NCI-H2196 (cell line): ENCODE results near the gene SEMA6D.

Experiments used
- DNase-seq: peaks from one replicate; lab custom pipeline; 2025; ENCODE audit not compliant: unreplicated experiment; lab: John Stamatoyannopoulos, UW

Gene SEMA6D

DNA sequence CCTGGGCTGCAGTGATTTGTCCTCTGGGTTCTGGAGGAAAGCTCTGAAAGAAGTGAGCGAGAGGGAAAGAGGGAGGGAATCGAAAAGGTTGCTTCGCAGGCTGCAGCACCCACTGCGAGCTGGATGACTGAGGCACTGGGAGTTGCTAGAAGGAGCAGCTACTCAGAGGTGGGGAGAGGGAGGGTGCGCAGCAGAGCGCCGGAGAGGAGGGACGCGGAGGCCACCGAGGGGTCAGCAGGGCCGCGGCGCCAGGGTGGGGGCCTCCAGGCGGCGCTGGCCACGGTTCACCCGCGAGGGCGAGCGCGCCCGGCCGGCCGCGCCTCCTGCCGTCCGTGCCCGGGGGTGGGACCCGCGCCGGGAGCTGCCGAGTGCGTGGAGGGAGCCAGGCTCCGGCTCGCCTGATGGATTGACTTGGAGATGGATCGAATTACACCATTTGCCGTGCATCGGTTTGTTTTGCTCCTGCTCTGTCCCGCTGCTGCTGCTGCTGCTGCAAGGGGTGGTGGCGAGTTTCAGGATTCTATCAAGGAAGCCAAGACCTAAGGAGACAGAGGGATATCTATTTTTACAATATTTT is at the start of gene SEMA6D:
SEMA6D (plus strand) TSS at position 470 of the 577 bp plus-strand sequence. CDS start 42,294 bp downstream, outside the sequence.
- DNase-seq, result peak; percentile 51

DNA sequence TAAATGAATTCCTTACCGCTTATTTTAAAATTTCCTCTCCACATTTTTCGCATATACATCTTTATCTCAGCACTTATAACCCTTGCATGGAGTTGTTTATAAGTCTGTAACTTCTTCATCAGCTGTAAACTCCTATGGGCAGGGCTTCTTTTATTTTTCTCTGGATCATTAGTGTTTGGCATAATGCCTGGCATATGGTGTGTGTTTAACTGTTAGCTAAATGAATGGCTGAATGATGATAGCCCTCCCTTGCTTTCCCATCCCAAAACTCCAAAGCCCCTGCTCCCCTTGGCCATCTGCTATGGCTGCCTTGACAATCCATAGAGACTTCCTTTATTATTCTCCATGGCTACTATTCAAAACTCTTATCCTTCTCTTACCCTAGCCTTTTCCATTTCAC is 48.1 kb upstream of the SEMA6D start:
- DNase-seq, result no peak

GRCh38 chr15:47670365-47670764 is 46.9 kb upstream of the SEMA6D start:
- DNase-seq, result no peak

DNA sequence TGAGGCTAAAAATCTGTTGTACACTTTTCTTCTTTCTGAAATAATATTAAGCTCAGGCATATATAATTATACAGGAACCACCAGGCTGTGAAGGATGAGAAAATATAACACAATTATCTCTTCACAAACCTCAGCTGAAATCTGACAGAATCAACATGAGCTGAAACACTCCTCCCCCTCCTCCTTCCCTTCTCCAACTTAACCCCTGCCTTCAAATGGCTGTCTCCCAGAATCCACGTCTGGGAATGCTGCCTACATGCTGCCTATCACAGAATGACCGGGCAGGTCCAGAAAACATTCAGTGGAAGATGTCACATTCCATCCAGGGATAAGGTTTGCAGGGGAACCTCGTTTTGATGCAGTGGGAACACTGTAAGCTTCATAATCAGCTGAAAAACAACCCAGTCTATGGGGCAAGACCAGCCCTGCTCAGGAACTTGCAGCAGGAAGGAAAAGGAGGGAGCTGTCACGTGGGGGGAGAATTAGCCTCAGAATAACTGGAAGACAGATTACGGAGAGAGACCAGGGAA is 44.0 kb upstream of the SEMA6D start:
- DNase-seq, result no peak

- peak; percentile 56 for DNase-seq
These were observed 42.6 kb upstream of the SEMA6D start for GRCh38 chr15:47674586-47675232.

DNA sequence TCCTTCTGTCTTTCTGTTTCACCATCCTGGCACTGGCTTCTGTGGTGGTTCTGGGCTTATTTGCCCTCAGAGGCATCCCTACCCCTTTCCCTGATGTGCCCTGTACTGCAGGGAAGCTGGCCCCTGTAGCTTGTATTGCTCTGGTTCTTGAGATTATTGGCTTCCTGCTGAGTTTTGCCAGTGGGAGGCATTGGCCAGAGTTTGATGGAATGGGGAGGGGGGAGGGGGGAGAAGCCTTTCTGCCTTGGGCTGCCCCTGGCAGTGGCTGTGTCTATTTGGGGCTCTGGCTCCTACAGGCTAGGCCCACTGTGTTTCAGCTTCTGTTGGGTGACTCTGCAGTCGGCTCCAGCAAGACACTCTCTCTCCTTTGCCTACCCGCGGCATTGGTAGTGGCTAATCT is 41.6 kb upstream of the SEMA6D start:
- DNase-seq, result no peak

GRCh38 chr15:47678040-47678439 is 39.3 kb upstream of the SEMA6D start:
- no peak for DNase-seq

GRCh38 chr15:47682661-47683060 is 34.6 kb upstream of the SEMA6D start:
- DNase-seq, result no peak

DNA sequence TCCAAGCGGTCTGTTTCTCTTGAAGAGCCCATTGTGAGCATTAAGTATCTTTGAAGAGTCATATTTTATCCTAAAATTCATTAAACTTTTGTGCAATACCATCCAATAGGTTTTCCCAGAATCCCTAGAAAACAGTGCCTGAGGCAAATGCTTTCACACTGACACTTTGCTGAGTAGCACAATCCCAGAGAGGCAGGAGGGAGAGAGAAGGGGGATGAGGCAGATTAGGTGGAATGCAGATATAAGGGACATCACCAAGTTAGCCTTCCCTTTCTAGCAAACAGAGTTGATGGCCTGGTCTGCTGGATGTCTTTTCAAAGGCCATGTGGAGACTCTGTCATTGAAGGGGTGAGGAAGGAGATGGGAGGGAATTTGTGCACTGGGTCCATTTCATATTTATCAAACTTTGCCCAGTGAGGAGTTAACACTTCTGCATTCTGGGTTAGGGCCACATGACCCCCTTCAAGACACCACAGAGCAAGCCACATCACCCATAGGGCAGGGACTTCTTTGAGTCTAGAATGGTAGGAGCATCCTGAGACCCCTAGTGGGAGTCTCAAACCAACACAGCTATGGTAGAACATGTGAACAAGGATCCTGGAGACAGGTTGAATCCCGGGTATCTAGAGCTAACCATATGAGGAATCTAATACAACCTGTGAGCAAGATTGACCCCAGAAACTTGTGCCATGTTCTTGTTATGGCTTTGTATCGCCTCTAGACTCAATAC is 32.0 kb upstream of the SEMA6D start:
- DNase-seq, result no peak

GRCh38 chr15:47688573-47689086 is 28.7 kb upstream of the SEMA6D start:
- no peak for DNase-seq

- DNase-seq, result no peak
These were observed 27.6 kb upstream of the SEMA6D start for GRCh38 chr15:47689660-47690059.

GRCh38 chr15:47691882-47692281 is 25.4 kb upstream of the SEMA6D start:
- no peak for DNase-seq

- no peak for DNase-seq
These were observed 21.0 kb upstream of the SEMA6D start for GRCh38 chr15:47696351-47696750.

DNA sequence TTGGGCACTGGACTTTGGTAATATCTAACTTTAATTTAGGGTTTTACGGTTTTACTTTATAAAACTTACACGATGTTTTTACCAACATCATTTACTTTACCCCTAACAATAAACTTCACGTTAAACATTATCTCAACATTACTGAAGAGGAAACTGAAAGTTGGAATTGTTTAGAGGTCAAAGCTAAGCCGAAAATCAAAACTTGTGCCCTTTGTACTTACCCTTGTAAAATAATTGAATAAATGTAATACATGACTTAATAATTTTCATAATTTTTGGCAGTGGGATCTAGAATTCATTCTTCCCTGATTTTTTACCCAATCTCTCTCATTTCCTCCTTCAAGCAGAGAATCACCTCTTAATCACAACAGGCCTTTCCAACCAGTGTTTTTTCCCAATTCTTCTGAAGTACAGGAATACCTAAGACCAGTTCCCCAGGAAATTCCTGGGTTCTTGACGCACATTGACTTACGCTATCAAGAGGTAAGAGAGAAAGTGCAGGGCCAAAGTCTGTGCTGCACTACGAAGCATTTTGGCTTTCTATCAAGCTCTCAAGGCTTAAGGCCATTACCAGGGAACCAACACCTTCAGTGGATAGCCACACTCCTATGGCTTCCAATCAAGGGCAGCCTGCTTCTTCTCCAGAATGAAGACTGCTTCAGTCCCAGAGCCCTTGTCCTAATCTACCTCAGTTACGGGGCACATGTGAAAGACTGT is 11.9 kb upstream of the SEMA6D start:
- DNase-seq, result no peak

GRCh38 chr15:47707391-47707790 is 9.9 kb upstream of the SEMA6D start:
- DNase-seq, result no peak

DNA sequence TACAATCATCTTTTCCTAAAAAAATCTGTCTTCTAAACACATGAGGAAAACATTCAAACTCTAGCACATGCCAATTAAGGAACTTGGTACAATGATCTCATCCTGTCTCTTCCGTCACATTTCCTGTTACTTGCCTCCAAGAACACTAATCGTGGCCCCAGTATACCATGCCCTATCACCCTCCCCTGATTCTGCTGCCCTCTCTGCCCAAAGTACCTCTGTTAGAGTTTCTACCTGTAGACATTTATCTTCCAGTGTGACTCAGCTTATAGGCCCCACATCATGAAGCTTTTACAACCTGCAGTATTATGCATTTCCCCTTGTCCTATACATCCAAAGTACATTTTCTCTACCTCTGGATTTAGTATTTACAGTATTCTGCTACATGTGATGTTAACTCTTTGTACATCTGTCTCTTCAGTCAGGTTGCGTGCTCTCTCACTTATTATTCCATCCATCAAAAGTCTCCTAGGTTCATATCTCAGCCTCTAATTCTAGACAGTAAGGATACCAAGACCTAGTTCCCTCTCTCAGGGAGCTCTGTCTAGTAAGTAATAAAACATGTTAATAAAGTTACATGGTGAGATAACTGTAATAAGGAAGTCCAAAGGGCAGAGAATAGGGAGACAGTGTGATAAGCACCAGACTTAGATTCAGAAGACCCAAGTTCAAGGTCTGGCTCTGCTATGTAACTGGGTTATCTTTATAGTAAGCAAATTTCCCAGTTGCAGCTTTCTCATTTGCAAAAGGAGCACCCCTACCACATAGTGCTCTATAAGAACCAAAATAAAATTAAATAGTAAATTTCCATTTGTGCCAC is 8.9 kb upstream of the SEMA6D start:
- DNase-seq, result no peak

- DNase-seq, result no peak
These were observed 5.7 kb upstream of the SEMA6D start for GRCh38 chr15:47711655-47712054.

DNA sequence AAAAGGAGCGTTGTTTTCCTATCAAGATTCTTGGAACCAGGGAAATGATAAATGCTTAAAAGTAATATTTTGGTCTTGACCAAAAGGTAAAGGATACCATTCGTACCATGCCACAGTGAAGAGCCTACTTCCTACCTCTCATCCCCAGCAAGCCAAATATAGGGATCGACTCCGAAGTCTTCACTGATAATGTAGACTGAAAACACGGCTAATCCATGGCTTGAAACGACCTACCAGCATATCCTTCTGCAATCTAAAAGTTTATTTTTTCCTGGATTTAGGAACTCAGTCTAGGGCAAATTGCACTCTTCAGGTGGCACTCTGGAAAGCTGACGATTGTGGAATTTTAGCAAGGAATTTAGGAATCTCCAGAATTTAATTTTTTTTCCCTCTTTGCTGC is 1.9 kb upstream of the SEMA6D start:
- no peak for DNase-seq

- DNase-seq, result no peak
These were observed 1.4 kb upstream of the SEMA6D start for GRCh38 chr15:47715856-47716445.

DNA sequence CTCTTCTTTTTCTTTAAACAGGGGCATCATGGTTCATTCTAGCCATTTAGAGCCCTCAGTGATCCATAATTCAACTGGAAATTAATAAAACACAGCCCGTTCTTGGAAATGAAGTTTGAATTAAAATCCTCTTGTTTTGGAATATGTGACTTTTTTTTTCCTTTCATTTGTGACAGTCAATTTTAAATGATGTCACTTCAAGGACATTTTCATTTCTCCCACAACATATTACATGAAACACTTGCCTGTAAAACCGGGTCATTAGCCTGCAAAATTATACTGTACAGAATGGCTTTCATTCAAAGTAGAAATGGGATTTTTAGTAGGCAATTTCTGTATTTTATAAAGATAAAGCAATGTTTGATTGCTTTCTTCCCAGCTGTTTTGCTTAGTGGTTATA is 789 bp upstream of the SEMA6D start:
- DNase-seq, result no peak
